NCI-H446 (cell line): Measurements from ENCODE around the gene LRRC8D.

Experiments used
- DNase-seq, 2 experiments: peaks; one replicate each; lab custom pipeline; 2025; lab: John Stamatoyannopoulos, UW

Gene LRRC8D

GRCh38 chr1:89941110-89941766, 120.4 kb downstream of the LRRC8D start:
- no peak for DNase-seq

DNA sequence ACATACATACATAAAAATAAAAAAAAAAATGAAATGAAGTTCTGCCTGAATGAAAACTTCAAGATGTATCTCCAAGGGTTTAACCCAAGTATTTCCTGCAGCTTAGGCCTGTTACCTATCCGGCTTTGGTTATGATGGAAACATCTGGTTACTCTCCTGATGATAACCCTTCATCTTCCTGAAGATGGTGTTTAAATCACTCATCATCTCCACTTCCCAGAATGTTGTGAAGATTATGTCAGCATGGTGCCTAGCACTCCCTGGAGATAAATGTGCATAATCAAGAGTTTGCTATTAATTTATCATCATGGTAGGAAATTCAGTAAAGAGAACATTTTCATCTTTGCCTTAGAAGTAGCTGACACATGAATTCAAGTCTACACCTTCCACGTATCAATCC, 121.2 kb downstream of the LRRC8D start:
- no peak for DNase-seq

GRCh38 chr1:89942825-89943658, 122.2 kb downstream of the LRRC8D start:
- no peak for DNase-seq

DNA sequence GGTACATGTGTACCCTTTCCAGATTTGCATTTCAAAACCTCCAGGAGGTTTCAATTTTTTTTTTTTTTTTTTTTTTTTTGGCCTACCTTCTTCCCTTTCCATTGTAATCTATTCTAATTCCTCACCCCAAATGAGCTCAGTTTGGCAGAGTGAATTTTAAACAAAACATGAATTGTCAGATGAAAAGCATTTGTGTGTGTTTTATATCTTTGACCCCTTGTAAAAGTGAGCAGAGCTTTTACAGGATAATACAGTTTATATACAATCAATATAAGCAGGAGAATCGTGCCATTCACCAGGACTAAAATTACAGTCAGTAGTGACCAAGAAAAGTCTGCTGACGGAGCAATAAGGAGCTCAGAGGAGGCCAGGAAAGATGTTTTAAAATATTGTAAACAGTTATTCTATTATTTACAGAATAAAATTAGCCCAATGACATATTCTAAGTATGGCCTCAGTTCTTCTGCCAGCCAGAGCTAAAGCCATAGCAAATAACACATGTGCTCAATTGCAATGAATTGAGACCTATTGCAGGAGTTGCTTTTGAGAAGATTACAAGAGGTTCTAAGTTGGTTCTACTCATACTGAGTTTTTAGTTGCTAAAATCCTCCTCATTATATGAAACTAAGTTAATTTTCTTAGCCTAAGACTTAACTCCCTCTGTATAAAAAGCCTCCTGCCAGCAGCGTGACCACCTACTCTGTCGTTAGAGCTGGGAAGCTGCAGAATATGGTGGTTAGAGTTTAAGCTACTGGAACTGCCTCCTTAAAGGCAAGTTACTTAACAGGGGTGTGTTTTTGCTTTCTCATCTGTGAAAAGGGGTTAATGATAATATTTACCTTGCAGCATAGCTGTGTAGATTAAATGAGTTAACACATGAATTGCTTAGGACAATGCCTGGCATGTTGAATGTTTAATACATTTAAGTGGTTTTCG, 123.3 kb downstream of the LRRC8D start:
- no peak for DNase-seq

- no peak for DNase-seq
Measured at GRCh38 chr1:89945852-89946476, 125.1 kb downstream of the LRRC8D start.

GRCh38 chr1:89946532-89946931, 125.7 kb downstream of the LRRC8D start:
- DNase-seq: no peak

DNA sequence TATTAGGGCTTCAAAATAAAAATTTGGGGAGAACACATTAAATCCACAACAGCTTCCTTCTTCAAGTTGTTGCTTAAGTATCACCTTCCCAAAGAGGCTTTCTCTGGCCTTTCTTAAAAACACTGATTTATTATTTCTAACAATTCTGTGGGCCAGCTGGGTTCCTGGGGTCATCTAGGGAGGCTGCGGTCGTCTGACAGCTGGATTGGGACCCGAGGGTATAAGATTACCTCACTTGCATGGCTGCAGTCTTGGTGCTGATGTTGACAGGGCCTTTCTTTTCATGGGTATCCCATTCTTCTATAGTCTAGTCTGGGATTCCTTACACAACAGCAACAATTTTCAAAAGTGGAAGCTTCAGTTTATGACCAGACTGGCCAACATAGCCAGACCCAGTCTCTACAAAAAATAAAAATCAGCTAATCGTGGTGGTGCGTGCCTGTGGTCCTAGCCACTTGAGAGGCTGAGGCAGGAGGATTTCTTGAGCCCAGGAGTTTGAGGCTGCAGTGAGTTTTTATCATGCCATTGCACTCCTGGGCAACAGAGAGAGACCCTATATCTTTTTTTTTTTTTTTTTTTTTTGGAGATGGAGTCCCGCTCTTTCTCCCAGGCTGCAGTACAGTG, 128.0 kb downstream of the LRRC8D start:
- DNase-seq: no peak

DNA sequence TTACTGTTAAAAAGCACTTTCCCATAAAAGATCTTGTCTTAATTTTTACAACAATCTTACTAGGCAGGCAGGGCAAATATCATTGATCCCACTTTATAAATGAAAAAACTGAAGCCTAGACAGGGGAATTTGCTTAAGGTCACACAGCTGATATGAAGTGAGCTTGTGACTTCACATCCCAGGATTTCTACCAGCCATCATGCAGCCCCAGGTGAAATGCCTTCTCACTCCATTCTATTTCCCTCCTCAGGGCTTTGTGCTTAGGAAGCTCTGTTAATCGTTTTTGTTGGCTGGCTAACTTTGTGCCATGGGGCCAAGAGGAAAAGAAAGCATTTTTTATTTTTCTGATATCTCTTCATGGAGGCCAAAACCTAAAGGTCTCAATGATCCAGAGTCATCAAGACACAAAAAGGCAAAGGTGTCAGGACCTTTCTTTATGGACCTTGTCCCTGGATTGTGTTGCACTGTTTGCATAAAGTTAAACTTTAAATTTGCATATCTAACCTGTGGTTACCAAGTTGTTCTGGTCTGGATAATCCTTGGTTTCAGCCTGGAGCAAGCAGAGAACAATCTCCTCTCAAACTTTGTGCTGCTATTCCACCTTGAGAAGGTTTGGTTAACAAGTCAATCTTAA, 129.3 kb downstream of the LRRC8D start:
- DNase-seq: no peak

DNA sequence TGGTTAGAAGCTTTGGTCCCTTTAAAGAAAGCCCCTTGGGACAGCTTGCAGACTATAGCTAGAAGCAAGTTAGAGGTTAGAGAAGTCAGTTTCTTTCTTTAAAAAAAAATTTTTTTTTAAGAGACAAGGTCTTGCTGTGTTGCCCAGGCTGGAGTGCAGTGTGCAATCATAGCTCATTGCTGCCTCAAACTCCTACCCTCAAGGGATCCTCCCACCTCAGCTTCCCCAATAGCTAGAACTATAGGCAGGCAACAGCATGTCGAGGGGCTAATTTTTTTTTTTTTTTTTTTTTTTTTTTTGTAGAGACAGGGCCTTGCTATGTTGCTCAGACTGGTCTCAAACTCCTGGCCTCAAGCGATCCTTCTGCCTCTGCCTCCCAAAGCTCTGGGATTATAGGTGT, 129.9 kb downstream of the LRRC8D start:
- no peak for DNase-seq

- DNase-seq: no peak
Measured at GRCh38 chr1:89951766-89952604, 131.2 kb downstream of the LRRC8D start.

DNA sequence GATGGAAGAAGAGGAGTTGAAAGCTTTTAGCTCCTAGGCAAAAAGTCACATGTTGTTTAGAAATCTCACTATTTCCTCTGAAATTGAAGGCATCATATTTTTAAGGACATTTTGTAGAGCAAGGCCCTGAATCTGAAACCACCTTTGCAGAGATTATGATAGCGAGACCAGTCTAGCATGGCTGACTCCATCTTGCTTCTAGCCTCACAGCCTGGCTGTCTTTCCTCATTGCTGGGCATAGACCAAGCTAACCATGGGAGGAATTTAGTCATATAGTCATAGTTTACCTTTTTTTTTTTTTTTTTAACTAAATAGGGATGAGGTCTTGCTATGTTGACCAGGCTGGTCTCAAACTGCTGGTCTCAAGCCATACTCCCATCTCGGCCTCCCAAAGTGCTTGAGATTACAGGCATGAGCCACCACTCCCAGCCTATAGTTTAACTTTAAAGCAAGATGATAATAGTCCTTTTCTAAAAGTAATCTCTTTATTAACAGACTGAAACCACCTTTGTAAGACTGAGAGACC, 131.8 kb downstream of the LRRC8D start:
- no peak for DNase-seq

- DNase-seq: peak in 1 of 2 experiments; percentile 12
Measured at GRCh38 chr1:89953131-89953626, 132.3 kb downstream of the LRRC8D start.

DNA sequence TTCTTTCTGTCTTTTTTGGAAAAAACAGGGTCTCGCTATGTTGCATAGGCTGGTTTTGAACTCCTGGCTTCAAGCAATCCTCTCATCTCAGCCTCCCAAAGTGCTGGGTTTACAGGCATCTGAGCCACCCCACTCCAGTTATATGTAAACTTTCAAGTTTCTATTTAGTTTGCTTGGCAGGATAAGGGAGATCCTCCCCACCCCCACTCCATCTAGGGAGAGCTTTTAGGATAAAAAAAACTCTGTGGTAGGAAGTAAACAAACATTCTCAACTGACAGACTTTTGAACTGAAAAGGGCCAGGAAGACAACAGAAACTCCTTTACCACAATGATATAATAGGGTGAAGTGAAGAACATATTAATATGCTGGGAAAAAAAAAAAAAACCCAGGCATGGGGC, 133.1 kb downstream of the LRRC8D start:
- no peak for DNase-seq

- no peak for DNase-seq
Measured at GRCh38 chr1:89954401-89954800, 133.6 kb downstream of the LRRC8D start.

- no peak for DNase-seq
Measured at GRCh38 chr1:89955311-89956205, 134.7 kb downstream of the LRRC8D start.

DNA sequence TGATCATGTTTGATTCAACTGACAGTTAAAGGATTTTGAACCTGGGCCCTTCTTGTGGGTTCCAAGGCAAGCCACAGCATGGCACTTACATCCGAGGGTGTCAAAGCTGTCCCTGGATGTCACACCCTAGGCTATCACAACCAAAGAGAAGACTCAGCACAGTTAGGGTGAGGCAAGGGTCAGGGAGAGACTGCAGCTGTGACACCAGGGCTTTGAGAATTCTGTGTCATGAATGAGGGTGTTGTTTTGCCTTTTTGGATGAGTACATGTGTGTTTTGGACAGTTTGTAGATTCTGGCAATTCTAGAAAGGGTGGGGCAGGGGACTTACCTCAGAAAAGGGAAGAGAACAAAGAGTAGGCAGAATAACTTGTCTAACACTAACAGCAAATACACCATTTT, 136.3 kb downstream of the LRRC8D start:
- no peak for DNase-seq

DNA sequence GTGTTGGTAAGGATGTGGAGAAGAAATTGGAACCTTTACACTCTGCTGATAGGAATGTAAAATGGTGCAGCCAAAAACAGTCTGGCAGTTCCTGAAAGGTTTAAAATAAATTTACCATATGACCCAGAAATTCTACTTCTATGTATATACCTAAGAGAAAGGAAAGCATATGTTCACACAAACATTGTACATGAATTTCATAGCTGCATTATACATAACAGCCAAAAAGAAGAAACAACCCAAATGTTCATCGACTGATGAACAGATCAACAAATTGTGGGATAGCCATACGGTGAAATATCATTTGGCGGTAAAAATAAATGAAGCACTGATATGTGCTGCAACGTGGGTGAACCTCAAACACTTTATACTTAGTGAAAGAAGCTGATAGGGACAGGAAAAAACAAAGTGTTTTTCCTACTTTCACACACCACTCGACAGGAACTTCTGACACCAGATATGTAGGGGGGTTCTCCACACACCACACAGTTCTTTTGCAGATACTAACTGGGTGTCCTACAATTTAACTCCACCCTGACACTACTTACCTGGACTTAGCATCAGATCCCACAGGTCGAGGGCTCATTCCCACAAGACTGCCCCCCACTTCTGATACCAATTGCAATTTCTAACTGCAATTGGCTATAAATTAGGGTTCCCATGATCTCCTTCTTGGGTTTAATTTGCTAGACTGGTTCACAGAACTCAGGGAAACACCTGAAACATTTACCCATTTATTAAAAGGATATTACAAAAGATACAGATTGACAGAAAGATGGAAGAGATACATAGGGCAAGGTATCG, 138.2 kb downstream of the LRRC8D start:
- DNase-seq: no peak

GRCh38 chr1:89959719-89960118, 138.9 kb downstream of the LRRC8D start:
- DNase-seq: no peak
